Ascending aorta (tissue), 1 donor: Measurements from ENCODE around the gene CT83. TPM values are rescaled to one million over a fixed set of nuclear protein-coding genes. Genes with fewer than 3 reads are reported as not detected.

Experiments
- total RNA-seq: library from RNA; depleted of rRNA; stranded (reverse); fragments of >200 nt; gene quantifications from one replicate; pipeline ENCODE4 v1.1.0, GENCODE V29; 2016

Gene CT83
- total RNA-seq, 1 donor from 2014 or later = not detected

Other genes starting within 250 kb of the CT83 start
- not detected for gene SLC6A14, start 26.4 kb downstream of the CT83 start, total RNA-seq